OCI-LY3 (cell line): Measurements from ENCODE around the gene GTF3A.
A peak's percentile ranks its signal among the peaks of the same experiment; 100 is the strongest.

ENCODE experiments used
- EZH2phosphoT487 ChIP-seq: fragments of 200-600 bp; shearing (Covaris generic); IDR thresholded peaks from 2 replicates; pipeline ENCODE4 v1.6.1; 2018; ENCODE audit warnings: antibody characterized with exemption, mixed run types, low read depth
- TF ChIP-seq, protein P1 (sequence below): fragments of 200-600, 300-600 bp; sonication (generic); IDR thresholded peaks from 2 replicates; pipeline ENCODE4 v1.5.1; 2014; ENCODE audit warnings: antibody characterized with exemption, low read length, low read depth

DNA sequence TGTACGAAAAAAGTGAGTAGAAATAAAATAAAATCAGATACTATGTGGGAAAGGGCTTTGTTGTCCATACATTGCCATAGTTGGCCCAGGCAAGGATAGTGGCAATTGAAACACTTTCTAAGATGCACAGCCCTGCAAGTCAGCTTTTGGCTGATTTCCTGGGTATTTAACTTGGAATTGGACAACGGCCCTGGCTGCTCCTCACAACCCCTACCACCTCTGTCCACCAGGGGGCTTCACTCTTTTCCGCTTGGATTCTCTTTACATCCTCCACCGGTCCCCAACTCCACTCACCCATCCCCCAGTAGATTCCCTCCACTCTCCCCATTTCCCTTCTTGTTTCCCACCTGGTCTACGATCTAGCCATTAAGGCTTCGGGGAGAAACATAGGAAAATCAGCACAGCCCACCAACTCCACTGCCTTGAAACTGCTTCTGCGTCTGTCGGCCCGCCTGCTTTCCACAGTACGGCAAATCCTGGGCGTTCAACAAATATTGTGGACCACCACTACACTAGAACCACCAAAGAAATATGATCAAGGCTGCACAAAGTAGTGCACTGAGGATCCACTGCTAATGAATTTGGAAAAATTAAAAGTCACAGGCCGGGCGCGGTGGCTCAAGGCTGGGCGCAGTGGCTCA is 48.6 kb upstream of the GTF3A start:
- TF ChIP-seq, protein P1, sequence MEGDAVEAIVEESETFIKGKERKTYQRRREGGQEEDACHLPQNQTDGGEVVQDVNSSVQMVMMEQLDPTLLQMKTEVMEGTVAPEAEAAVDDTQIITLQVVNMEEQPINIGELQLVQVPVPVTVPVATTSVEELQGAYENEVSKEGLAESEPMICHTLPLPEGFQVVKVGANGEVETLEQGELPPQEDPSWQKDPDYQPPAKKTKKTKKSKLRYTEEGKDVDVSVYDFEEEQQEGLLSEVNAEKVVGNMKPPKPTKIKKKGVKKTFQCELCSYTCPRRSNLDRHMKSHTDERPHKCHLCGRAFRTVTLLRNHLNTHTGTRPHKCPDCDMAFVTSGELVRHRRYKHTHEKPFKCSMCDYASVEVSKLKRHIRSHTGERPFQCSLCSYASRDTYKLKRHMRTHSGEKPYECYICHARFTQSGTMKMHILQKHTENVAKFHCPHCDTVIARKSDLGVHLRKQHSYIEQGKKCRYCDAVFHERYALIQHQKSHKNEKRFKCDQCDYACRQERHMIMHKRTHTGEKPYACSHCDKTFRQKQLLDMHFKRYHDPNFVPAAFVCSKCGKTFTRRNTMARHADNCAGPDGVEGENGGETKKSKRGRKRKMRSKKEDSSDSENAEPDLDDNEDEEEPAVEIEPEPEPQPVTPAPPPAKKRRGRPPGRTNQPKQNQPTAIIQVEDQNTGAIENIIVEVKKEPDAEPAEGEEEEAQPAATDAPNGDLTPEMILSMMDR = peak; percentile 86
- TF ChIP-seq EZH2phosphoT487 = no peak
